HL-60/S4 (cell line): ENCODE results near the gene PRTN3.
"Not testable (repeated sequence)": the region's sequence is repeated elsewhere in the genome, so short reads cannot be mapped to it uniquely, and the experiment has no call there.

Experiments
- in situ Hi-C: fragments of 300-500 bp; cut with MboI; formaldehyde crosslinking; loops from 2 replicates; pipeline ENCODE4 v1.14.3; 2022; ENCODE audit warnings: low sequenced_read_pairs

PRTN3 gene

GRCh38 chr19:815079-815774, 25.6 kb upstream of the PRTN3 start:
- in situ Hi-C loops: no loop called here

- in situ Hi-C loops: no loop called here
These were observed 24.9 kb upstream of the PRTN3 start for GRCh38 chr19:815775-816499.

- in situ Hi-C loops: no loop called here
These were observed 24.3 kb upstream of the PRTN3 start for GRCh38 chr19:816500-816857.

- in situ Hi-C loops: not testable (repeated sequence)
These were observed 20.6 kb upstream of the PRTN3 start for GRCh38 chr19:820212-820611.

- in situ Hi-C loops: no loop called here
These were observed 19.5 kb upstream of the PRTN3 start for GRCh38 chr19:821231-821824.

GRCh38 chr19:821825-822503, 18.8 kb upstream of the PRTN3 start, which contains the start of gene PLPPR3:
TSS of gene PLPPR3 (minus strand) at chr19:821955. CDS start at chr19:821559, 396 bp downstream.
- in situ Hi-C loops: no loop called here

GRCh38 chr19:823565-824121, 17.2 kb upstream of the PRTN3 start:
- in situ Hi-C loops: no loop called here

- in situ Hi-C loops: no loop called here
These were observed 15.9 kb upstream of the PRTN3 start for GRCh38 chr19:824885-825284.

GRCh38 chr19:825897-826644, 14.7 kb upstream of the PRTN3 start:
- in situ Hi-C loops: no loop called here

- in situ Hi-C loops: no loop called here
These were observed 13.5 kb upstream of the PRTN3 start for GRCh38 chr19:827314-827709.

- in situ Hi-C loops: no loop called here
These were observed 13.0 kb upstream of the PRTN3 start, which contains the start of gene AZU1 for GRCh38 chr19:827710-828321. TSS of gene AZU1 (plus strand) at chr19:827837. CDS start at chr19:827847, 10 bp downstream.

- in situ Hi-C loops: no loop called here
These were observed 11.6 kb upstream of the PRTN3 start for GRCh38 chr19:829129-829758.

- in situ Hi-C loops: no loop called here
These were observed 9.1 kb upstream of the PRTN3 start for GRCh38 chr19:831407-832369.

- in situ Hi-C loops: no loop called here
These were observed 6.6 kb upstream of the PRTN3 start for GRCh38 chr19:834216-834615.

GRCh38 chr19:835210-835810, 5.5 kb upstream of the PRTN3 start:
- in situ Hi-C loops: no loop called here

GRCh38 chr19:842802-843179, 2.0 kb downstream of the PRTN3 start:
- in situ Hi-C loops: not testable (repeated sequence)

GRCh38 chr19:843180-843835, 2.5 kb downstream of the PRTN3 start:
- in situ Hi-C loops: no loop called here
